HEK293T (cell line): ENCODE results near the gene LCE2C.
"Not testable (repeated sequence)": the region's sequence is repeated elsewhere in the genome, so short reads cannot be mapped to it uniquely, and the experiment has no call there.

Experiments
- CTCF ChIA-PET: fragments of 350-600 bp; formaldehyde crosslinking; extraction: SDS; loops from one replicate; lab custom pipeline; 2021; ENCODE audit warnings: antibody characterized with exemption, inconsistent platforms; lab: Yijun Ruan, JAX
- POLR2A ChIA-PET: fragments of 350-600 bp; formaldehyde crosslinking; extraction: SDS; loops from one replicate; lab custom pipeline; 2020; ENCODE audit warnings: antibody characterized with exemption, inconsistent platforms; lab: Yijun Ruan, JAX
- DNase-seq: peaks from one replicate; pipeline ENCODE4 v3.0.0; 2012; ENCODE audit warnings: mixed read lengths; ENCODE audit errors: extremely low spot score
- ARNT ChIP-seq: fragments of 450-650 bp; IDR thresholded peaks from 2 replicates; pipeline ENCODE4 v1.6.1; 2017; ENCODE audit warnings: mild to moderate bottlenecking
- BHLHE40 ChIP-seq: fragments of 450-650 bp; IDR thresholded peaks from 2 replicates; pipeline ENCODE4 v1.6.1; 2016; ENCODE audit warnings: mild to moderate bottlenecking, moderate library complexity, borderline replicate concordance
- CTBP1 ChIP-seq: fragments of 450-650 bp; IDR thresholded peaks from 2 replicates; pipeline ENCODE4 v1.6.1; 2016; ENCODE audit warnings: borderline replicate concordance
- ELF4 ChIP-seq: fragments of 450-650 bp; IDR thresholded peaks from 2 replicates; pipeline ENCODE4 v1.6.1; 2017; ENCODE audit warnings: antibody characterized with exemption
- FOXA1 ChIP-seq: fragments of 450-650 bp; IDR thresholded peaks from 2 replicates; pipeline ENCODE4 v1.6.1; 2016; ENCODE audit warnings: mild to moderate bottlenecking
- FOXK2 ChIP-seq: fragments of 450-650 bp; IDR thresholded peaks from 2 replicates; pipeline ENCODE4 v1.6.1; 2016; ENCODE audit warnings: mild to moderate bottlenecking
- FOXM1 ChIP-seq: fragments of 450-650 bp; IDR thresholded peaks from 2 replicates; pipeline ENCODE4 v1.6.1; 2017; ENCODE audit warnings: mild to moderate bottlenecking, borderline replicate concordance
- HDGF ChIP-seq: fragments of 450-650 bp; IDR thresholded peaks from 2 replicates; pipeline ENCODE4 v1.6.1; 2017; ENCODE audit warnings: antibody characterized with exemption, borderline replicate concordance
- L3MBTL2 ChIP-seq: fragments of 450-650 bp; conservative IDR thresholded peaks from 2 replicates; pipeline ENCODE4 v1.6.1; 2016; ENCODE audit warnings: mild to moderate bottlenecking
- LEF1 ChIP-seq: fragments of 450-650 bp; IDR thresholded peaks from 2 replicates; pipeline ENCODE4 v1.6.1; 2017; ENCODE audit warnings: mild to moderate bottlenecking, borderline replicate concordance
- NFRKB ChIP-seq: fragments of 450-650 bp; IDR thresholded peaks from 2 replicates; pipeline ENCODE4 v1.6.1; 2016; ENCODE audit warnings: mild to moderate bottlenecking, moderate library complexity
- PKNOX1 ChIP-seq: fragments of 450-650 bp; IDR thresholded peaks from 2 replicates; pipeline ENCODE4 v1.6.1; 2016
- SP1 ChIP-seq: fragments of 450-650 bp; IDR thresholded peaks from 2 replicates; pipeline ENCODE4 v1.6.1; 2017
- SUZ12 ChIP-seq: fragments of 450-650 bp; IDR thresholded peaks from 2 replicates; pipeline ENCODE4 v1.6.1; 2016; ENCODE audit warnings: mild to moderate bottlenecking
- TARDBP ChIP-seq: fragments of 450-650 bp; IDR thresholded peaks from 2 replicates; pipeline ENCODE4 v1.6.1; 2016
- ZNF384 ChIP-seq: fragments of 450-650 bp; IDR thresholded peaks from 2 replicates; pipeline ENCODE4 v1.6.1; 2016

The LCE2C gene, protein sequence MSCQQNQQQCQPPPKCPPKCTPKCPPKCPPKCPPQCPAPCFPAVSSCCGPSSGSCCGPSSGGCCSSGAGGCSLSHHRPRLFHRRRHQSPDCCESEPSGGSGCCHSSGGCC

DNA sequence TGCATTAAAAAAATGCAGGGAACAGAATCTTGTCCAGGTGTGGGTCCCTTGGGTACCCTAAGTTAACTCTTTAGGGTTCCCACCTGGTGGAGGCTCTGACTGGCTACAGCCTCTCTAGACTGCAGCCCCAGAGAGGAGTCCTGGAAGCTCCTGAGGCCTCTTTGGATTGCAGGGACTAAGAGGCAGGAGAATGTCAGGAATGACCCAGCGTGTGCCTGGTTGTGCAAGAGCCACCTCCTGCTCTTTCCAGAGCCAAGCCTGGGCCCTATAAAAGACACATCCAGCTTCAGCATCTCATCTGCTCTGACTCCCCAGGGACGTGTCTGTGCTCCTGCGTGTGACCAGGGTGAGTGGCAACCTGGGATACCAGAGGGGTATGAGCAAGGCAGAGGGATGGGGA is at the start of gene LCE2C:
TSS of gene LCE2C (plus strand) at position 297 of the 400 bp plus-strand sequence. CDS start 737 bp downstream, outside the sequence.
- DNase-seq, CTCF ChIA-PET, POLR2A ChIA-PET: not testable (repeated sequence)

GRCh38 chr1:152626744-152627143 is 48.3 kb upstream of the LCE2C start:
- CTCF ChIA-PET = no interaction called here

GRCh38 chr1:152630596-152630995 is 44.5 kb upstream of the LCE2C start:
- DNase-seq = peak; percentile 1
- TF ChIP-seq NFRKB (no peak), LEF1 (no peak), FOXK2 (no peak), ZNF384 (no peak), HDGF (no peak), PKNOX1 (no peak)
- CTCF ChIA-PET = no interaction called here
- POLR2A ChIA-PET = no interaction called here

More at GRCh38 chr1:152626744-152627143, 48.3 kb upstream of the LCE2C start:
- peak; percentile 1 for DNase-seq
- no peak for TF ChIP-seq HDGF
- no peak for TF ChIP-seq PKNOX1
- no peak for TF ChIP-seq LEF1
- TF ChIP-seq SP1 = no peak
- TF ChIP-seq ARNT = no peak
- no peak for TF ChIP-seq ZNF384
- no peak for TF ChIP-seq CTBP1
- POLR2A ChIA-PET = no interaction called here

GRCh38 chr1:152640351-152640750 is 34.7 kb upstream of the LCE2C start:
- POLR2A ChIA-PET = no interaction called here
- CTCF ChIA-PET = no interaction called here
- no peak for DNase-seq
- TF ChIP-seq ELF4 (no peak), FOXA1 (no peak), SUZ12 (no peak), L3MBTL2 (no peak), TARDBP (no peak), CTBP1 (no peak)

- DNase-seq = no peak
- ChIA-PET POLR2A (no interaction called here), CTCF (interaction anchor here (0.9 kb wide), 1 partner anchor 10 kb away, joined by 3 read pairs; no protein-coding TSS in a partner anchor)
- TF ChIP-seq ARNT = no peak
- no peak for TF ChIP-seq HDGF
- TF ChIP-seq LEF1 = no peak
- TF ChIP-seq BHLHE40 = no peak
- TF ChIP-seq FOXK2 = no peak
- TF ChIP-seq FOXA1 = no peak
- TF ChIP-seq PKNOX1 = no peak
- TF ChIP-seq NFRKB = no peak
- TF ChIP-seq ZNF384 = no peak
- no peak for TF ChIP-seq ELF4
- no peak for TF ChIP-seq FOXM1
- no peak for TF ChIP-seq SUZ12
- TF ChIP-seq SP1 = no peak
- no peak for TF ChIP-seq L3MBTL2
- TF ChIP-seq TARDBP = no peak
These were observed 31.1 kb upstream of the LCE2C start for GRCh38 chr1:152643945-152644344.

GRCh38 chr1:152645146-152645545 is 29.9 kb upstream of the LCE2C start:
- CTCF ChIA-PET = no interaction called here
- POLR2A ChIA-PET = no interaction called here
- DNase-seq = no peak
- TF ChIP-seq L3MBTL2 = no peak
- TF ChIP-seq SUZ12 = no peak
- no peak for TF ChIP-seq HDGF
- TF ChIP-seq ARNT = no peak
- no peak for TF ChIP-seq ELF4
- no peak for TF ChIP-seq CTBP1
- TF ChIP-seq FOXK2 = no peak
- no peak for TF ChIP-seq ZNF384
- no peak for TF ChIP-seq LEF1
- no peak for TF ChIP-seq BHLHE40
- TF ChIP-seq NFRKB = no peak
- TF ChIP-seq FOXM1 = no peak
- no peak for TF ChIP-seq SP1
- TF ChIP-seq PKNOX1 = no peak
- no peak for TF ChIP-seq FOXA1
- no peak for TF ChIP-seq TARDBP
